ENCODE data around the gene TFCP2. TPM values are rescaled to one million over a fixed set of nuclear protein-coding genes. Genes with fewer than 3 reads are reported as not detected.
A peak's percentile ranks its signal among the peaks of the same experiment; 100 is the strongest.

Gene TFCP2
- total and polyA plus RNA-seq, 2 of the 13 experiments (the other 11 are each of a cell fraction or from before 2014, with no cell fraction given), result 7.6 to 10.0 TPM

GRCh38 chr12:51047655-51048540, 125.0 kb downstream of the TFCP2 start, which contains the start of gene LETMD1 (continued):
- TF ChIP-seq ZNF407 (CRISPR knock-in tag; IDR thresholded peaks at IDR 0.05; ENCODE audit: not compliant biosample characterization) (peak; percentile 23), ZNF740 (CRISPR knock-in tag; IDR thresholded peaks at IDR 0.05) (no peak), TOPORS (CRISPR knock-in tag; IDR thresholded peaks at IDR 0.05) (peak; percentile 64), ARID4A (CRISPR knock-in tag; IDR thresholded peaks at IDR 0.05; ENCODE audit: borderline replicate concordance) (peak; percentile 77), THAP7 (CRISPR knock-in tag; IDR thresholded peaks at IDR 0.05) (peak; percentile 81), ZNF781 (CRISPR knock-in tag; IDR thresholded peaks at IDR 0.05; ENCODE audit: borderline replicate concordance, not compliant biosample characterization) (peak; percentile 74), NCOA2 (CRISPR knock-in tag; IDR thresholded peaks at IDR 0.05) (0 out of 2 replicates have a peak, but pooled peaks have one; percentile 35), ZBTB21 (CRISPR knock-in tag; IDR thresholded peaks at IDR 0.05) (peak; percentile 42; the same call in 1 of the 2 replicates), RFXAP (CRISPR knock-in tag; IDR thresholded peaks at IDR 0.05; ENCODE audit: borderline replicate concordance) (peak; percentile 51; the same call in 1 of the 2 replicates), FOXA1 (IDR thresholded peaks at IDR 0.05) (no peak), FOXA1 (CRISPR knock-in tag; IDR thresholded peaks at IDR 0.05) (0 out of 2 replicates have a peak, but pooled peaks have one; percentile 7), GFI1 (CRISPR knock-in tag; IDR thresholded peaks at IDR 0.05; ENCODE audit: borderline replicate concordance) (0 out of 2 replicates have a peak, but pooled peaks have one; percentile 52), ZNF232 (CRISPR knock-in tag; IDR thresholded peaks at IDR 0.05; ENCODE audit: borderline replicate concordance) (peak; percentile 71; the same call in 1 of the 2 replicates), THAP11 (CRISPR knock-in tag; IDR thresholded peaks at IDR 0.05) (peak; percentile 89)

Data from HepG2 (cell line).